HEK293 (cell line): ENCODE data around the gene AQP10.

Experiments used
- CTCF ChIA-PET: fragments of 350-600 bp; formaldehyde crosslinking; extraction: SDS; loops from one replicate; lab custom pipeline; 2021; ENCODE audit warnings: antibody characterized with exemption; lab: Yijun Ruan, JAX
- POLR2A ChIA-PET: fragments of 300-600 bp; formaldehyde crosslinking; extraction: SDS; loops from one replicate; lab custom pipeline; 2020; ENCODE audit warnings: antibody characterized with exemption, inconsistent platforms; lab: Yijun Ruan, JAX
- H3K27ac ChIP-seq: fragments of 200-500 bp; sonication (Bioruptor generic); 2 replicates; pipeline ENCODE4 v1.5.1; 2014; ENCODE audit warnings: low read depth, low read length, control low read depth, inconsistent platforms; ENCODE audit errors: extremely low read depth
- H3K36me3 ChIP-seq, 2 experiments: fragments of 200-500 bp in 1 of 2; sonication (Bioruptor generic) in 1 of 2; 1 replicate in 1 of 2; 2 replicates in 1 of 2; pipeline ENCODE4 v1.5.1; 2014 to 2017; ENCODE audit warnings: inconsistent platforms in 2 of 2, low read length in 2 of 2; ENCODE audit not compliant: control insufficient read depth in 2 of 2, insufficient read depth in 1 of 2
- H3K4me1 ChIP-seq: fragments of 200-500 bp; sonication (Bioruptor generic); 2 replicates; pipeline ENCODE4 v1.5.1; 2014; ENCODE audit warnings: mild to moderate bottlenecking, low read length, inconsistent platforms; ENCODE audit not compliant: control insufficient read depth, insufficient read depth
- H3K4me3 ChIP-seq: 2 replicates; pipeline ENCODE4 v1.5.1; 2011; ENCODE audit warnings: low read depth, mild to moderate bottlenecking, control low read depth, low read length, moderate library complexity
- H3K9me3 ChIP-seq: fragments of 200-500 bp; sonication (Bioruptor generic); 2 replicates; pipeline ENCODE4 v1.5.1; 2014; ENCODE audit warnings: low read depth, low read length, inconsistent platforms; ENCODE audit not compliant: control insufficient read depth, insufficient read depth
- CTCF ChIP-seq: fragments of 450-650 bp; formaldehyde crosslinking; IDR thresholded peaks from 2 replicates; pipeline ENCODE4 v1.5.1; 2016; ENCODE audit warnings: missing biosample characterization, missing genetic modification characterization
- FEZF1 ChIP-seq: fragments of 450-650 bp; formaldehyde crosslinking; IDR thresholded peaks from 2 replicates; pipeline ENCODE4 v1.5.1; 2016; ENCODE audit warnings: missing biosample characterization, missing genetic modification characterization
- GLI2 ChIP-seq: fragments of 450-650 bp; formaldehyde crosslinking; IDR thresholded peaks from 2 replicates; pipeline ENCODE4; 2017; ENCODE audit warnings: missing biosample characterization, missing genetic modification characterization, low read depth, borderline replicate concordance
- HOXC10 ChIP-seq: sonication (generic); formaldehyde crosslinking; IDR thresholded peaks from 2 replicates; pipeline ENCODE4 v1.8.1; 2023; ENCODE audit warnings: mild to moderate bottlenecking, missing genetic modification reagents
- KLF7 ChIP-seq: fragments of 450-650 bp; formaldehyde crosslinking; IDR thresholded peaks from 2 replicates; pipeline ENCODE4 v1.5.1; 2016; ENCODE audit warnings: missing biosample characterization, missing genetic modification characterization, borderline replicate concordance
- SETDB1 ChIP-seq: IDR thresholded peaks from one replicate; pipeline ENCODE4 v1.6.1; 2017; ENCODE audit warnings: mild to moderate bottlenecking, low read length, moderate library complexity, mixed read lengths; ENCODE audit not compliant: insufficient read length
- ZNF10 ChIP-seq: fragments of 450-650 bp; formaldehyde crosslinking; IDR thresholded peaks from 2 replicates; pipeline ENCODE4 v1.5.1; 2017; ENCODE audit warnings: missing biosample characterization, missing genetic modification characterization
- ZNF121 ChIP-seq: fragments of 450-650 bp; formaldehyde crosslinking; IDR thresholded peaks from 2 replicates; pipeline ENCODE4 v1.5.1; 2016; ENCODE audit warnings: missing biosample characterization, missing genetic modification characterization
- ZNF202 ChIP-seq: fragments of 450-650 bp; formaldehyde crosslinking; IDR thresholded peaks from 2 replicates; pipeline ENCODE4 v1.5.1; 2016; ENCODE audit warnings: missing biosample characterization, missing genetic modification characterization, borderline replicate concordance
- ZNF514 ChIP-seq: fragments of 450-650 bp; formaldehyde crosslinking; IDR thresholded peaks from 2 replicates; pipeline ENCODE4 v1.5.1; 2016; ENCODE audit warnings: missing biosample characterization, missing genetic modification characterization
- ZNF626 ChIP-seq: fragments of 450-650 bp; sonication (Bioruptor Pico); formaldehyde crosslinking; IDR thresholded peaks from 2 replicates; pipeline ENCODE4 v1.5.1; 2018; ENCODE audit warnings: missing biosample characterization, missing genetic modification characterization, inconsistent platforms
- ZNF629 ChIP-seq: fragments of 450-650 bp; formaldehyde crosslinking; IDR thresholded peaks from 2 replicates; pipeline ENCODE4 v1.5.1; 2017; ENCODE audit warnings: missing biosample characterization, missing genetic modification characterization
- ZNF654 ChIP-seq: fragments of 450-650 bp; formaldehyde crosslinking; IDR thresholded peaks from 2 replicates; pipeline ENCODE4 v1.5.1; 2016; ENCODE audit warnings: low read depth, missing biosample characterization, missing genetic modification characterization
- ZNF660 ChIP-seq: fragments of 450-650 bp; IDR thresholded peaks from 2 replicates; pipeline ENCODE4 v1.5.1; 2018; ENCODE audit warnings: missing biosample characterization, mild to moderate bottlenecking, missing genetic modification characterization
- ZNF707 ChIP-seq: fragments of 450-650 bp; formaldehyde crosslinking; IDR thresholded peaks from 2 replicates; pipeline ENCODE4 v1.5.1; 2016; ENCODE audit warnings: missing biosample characterization, missing genetic modification characterization
- ZNF837 ChIP-seq: fragments of 450-650 bp; formaldehyde crosslinking; IDR thresholded peaks from 2 replicates; pipeline ENCODE4 v1.5.1; 2016; ENCODE audit warnings: missing biosample characterization, missing genetic modification characterization
- ZSCAN23 ChIP-seq: fragments of 450-650 bp; formaldehyde crosslinking; IDR thresholded peaks from 2 replicates; pipeline ENCODE4 v1.5.1; 2016; ENCODE audit warnings: missing biosample characterization, missing genetic modification characterization
- ZSCAN4 ChIP-seq: fragments of 450-650 bp; formaldehyde crosslinking; IDR thresholded peaks from 2 replicates; pipeline ENCODE4 v1.5.1; 2017; ENCODE audit warnings: missing biosample characterization, missing genetic modification characterization
- TF ChIP-seq, protein P1 (sequence below): fragments of 450-650 bp; formaldehyde crosslinking; IDR thresholded peaks from 2 replicates; pipeline ENCODE4 v1.5.1; 2016; ENCODE audit warnings: missing biosample characterization, missing genetic modification characterization
- TF ChIP-seq, protein P2 (sequence below): fragments of 450-650 bp; formaldehyde crosslinking; IDR thresholded peaks from 2 replicates; pipeline ENCODE4 v1.5.1; 2016; ENCODE audit warnings: missing biosample characterization, missing genetic modification characterization

The AQP10 gene

GRCh38 chr1:154330669-154331068 lies 9.8 kb downstream of the AQP10 start:
- peaks cover 16 to 66% of the 10 kb centered on the region in 2 experiments for H3K36me3 ChIP-seq
- peaks cover 12% of the 10 kb centered on the region for H3K4me1 ChIP-seq
- no peak overlapping the region for H3K4me3 ChIP-seq
- TF ChIP-seq ZNF514 (tag by site-specific recombination) (no peak), ZNF626 (tag by site-specific recombination) (no peak), HOXC10 (no peak), ZNF707 (no peak), ZSCAN23 (tag by site-specific recombination) (no peak), ZNF837 (no peak), FEZF1 (tag by site-specific recombination) (no peak), ZNF202 (tag by site-specific recombination) (no peak), SETDB1 (no peak)
- ChIA-PET POLR2A (no interaction called here), CTCF (interaction anchor here (0.9 to 3.3 kb wide), 3 partner anchors 15 to 216 kb away, joined by 3 to 14 read pairs (median 6); no protein-coding TSS in a partner anchor)
- no peak overlapping the region for H3K27ac ChIP-seq
- H3K9me3 ChIP-seq, result no peaks in the 10 kb centered on the region

DNA sequence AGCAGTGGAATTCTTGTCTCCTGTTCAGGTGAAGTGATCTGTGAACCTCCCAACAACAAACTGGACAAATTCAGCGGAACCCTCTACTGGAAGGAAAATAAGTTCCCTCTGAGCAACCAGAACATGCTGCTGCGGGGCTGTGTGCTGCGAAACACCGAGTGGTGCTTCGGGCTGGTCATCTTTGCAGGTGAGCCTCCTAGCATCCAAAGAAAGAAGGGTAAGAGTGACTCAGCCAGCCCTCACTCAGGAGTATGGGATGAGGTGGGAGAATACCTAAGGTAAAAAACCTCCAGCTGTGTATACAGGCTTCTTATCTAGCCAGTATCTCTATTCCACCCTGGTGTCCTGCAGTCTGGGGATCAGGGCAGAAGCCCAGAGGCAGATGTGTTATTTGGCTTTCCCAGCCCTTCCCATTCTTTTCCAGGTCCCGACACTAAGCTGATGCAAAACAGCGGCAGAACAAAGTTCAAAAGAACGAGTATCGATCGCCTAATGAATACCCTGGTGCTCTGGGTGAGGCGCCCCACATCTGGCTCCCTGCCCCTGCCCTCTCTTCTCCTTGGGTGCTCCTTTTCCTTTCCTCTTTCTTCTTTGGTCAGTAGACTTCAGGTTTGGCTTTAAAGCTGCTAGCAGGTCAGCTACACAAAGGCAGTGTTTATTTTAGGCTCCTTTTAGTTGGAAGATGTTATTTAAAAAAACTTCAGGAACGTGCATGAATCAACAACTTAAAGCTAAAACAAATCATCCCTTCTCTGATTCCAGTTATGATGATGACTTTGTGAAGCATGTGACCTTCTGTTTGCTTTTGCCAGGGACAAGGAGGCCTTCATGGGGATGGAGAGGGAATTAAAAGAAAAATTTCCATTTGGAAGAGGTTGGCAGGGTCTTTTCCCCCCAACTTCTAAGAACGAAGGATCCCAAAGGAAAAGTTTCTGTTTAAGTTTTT lies 13.5 kb downstream of the AQP10 start:
- no peaks in the 10 kb centered on the region for H3K9me3 ChIP-seq
- no peak overlapping the region for H3K27ac ChIP-seq
- ChIA-PET POLR2A (interaction anchor here (0.7 to 1.3 kb wide), 3 partner anchors 57 to 868 kb away, joined by 3 to 5 read pairs (median 5); no protein-coding TSS in a partner anchor), CTCF (interaction anchor here (0.6 to 4.0 kb wide), 51 partner anchors 8 to 1952 kb away, joined by 3 to 68 read pairs (median 4); partner anchors contain the start of genes ATP8B2 and TPM3)
- TF ChIP-seq ZNF10 (tag by site-specific recombination) (0 out of 2 replicates have a peak, but pooled peaks have one; percentile 13), ZSCAN4 (tag by site-specific recombination) (no peak)
- TF ChIP-seq, protein P1, sequence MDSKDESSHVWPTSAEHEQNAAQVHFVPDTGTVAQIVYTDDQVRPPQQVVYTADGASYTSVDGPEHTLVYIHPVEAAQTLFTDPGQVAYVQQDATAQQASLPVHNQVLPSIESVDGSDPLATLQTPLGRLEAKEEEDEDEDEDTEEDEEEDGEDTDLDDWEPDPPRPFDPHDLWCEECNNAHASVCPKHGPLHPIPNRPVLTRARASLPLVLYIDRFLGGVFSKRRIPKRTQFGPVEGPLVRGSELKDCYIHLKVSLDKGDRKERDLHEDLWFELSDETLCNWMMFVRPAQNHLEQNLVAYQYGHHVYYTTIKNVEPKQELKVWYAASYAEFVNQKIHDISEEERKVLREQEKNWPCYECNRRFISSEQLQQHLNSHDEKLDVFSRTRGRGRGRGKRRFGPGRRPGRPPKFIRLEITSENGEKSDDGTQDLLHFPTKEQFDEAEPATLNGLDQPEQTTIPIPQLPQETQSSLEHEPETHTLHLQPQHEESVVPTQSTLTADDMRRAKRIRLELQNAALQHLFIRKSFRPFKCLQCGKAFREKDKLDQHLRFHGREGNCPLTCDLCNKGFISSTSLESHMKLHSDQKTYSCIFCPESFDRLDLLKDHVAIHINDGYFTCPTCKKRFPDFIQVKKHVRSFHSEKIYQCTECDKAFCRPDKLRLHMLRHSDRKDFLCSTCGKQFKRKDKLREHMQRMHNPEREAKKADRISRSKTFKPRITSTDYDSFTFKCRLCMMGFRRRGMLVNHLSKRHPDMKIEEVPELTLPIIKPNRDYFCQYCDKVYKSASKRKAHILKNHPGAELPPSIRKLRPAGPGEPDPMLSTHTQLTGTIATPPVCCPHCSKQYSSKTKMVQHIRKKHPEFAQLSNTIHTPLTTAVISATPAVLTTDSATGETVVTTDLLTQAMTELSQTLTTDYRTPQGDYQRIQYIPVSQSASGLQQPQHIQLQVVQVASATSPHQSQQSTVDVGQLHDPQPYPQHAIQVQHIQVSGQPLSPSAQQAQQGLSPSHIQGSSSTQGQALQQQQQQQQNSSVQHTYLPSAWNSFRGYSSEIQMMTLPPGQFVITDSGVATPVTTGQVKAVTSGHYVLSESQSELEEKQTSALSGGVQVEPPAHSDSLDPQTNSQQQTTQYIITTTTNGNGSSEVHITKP (tag by site-specific recombination), result peak; percentile 57
- H3K36me3 ChIP-seq, result peaks cover 25 to 86% of the 10 kb centered on the region in 2 experiments
- peaks cover under 1% of the 10 kb centered on the region for H3K4me1 ChIP-seq
- no peak overlapping the region for H3K4me3 ChIP-seq

DNA sequence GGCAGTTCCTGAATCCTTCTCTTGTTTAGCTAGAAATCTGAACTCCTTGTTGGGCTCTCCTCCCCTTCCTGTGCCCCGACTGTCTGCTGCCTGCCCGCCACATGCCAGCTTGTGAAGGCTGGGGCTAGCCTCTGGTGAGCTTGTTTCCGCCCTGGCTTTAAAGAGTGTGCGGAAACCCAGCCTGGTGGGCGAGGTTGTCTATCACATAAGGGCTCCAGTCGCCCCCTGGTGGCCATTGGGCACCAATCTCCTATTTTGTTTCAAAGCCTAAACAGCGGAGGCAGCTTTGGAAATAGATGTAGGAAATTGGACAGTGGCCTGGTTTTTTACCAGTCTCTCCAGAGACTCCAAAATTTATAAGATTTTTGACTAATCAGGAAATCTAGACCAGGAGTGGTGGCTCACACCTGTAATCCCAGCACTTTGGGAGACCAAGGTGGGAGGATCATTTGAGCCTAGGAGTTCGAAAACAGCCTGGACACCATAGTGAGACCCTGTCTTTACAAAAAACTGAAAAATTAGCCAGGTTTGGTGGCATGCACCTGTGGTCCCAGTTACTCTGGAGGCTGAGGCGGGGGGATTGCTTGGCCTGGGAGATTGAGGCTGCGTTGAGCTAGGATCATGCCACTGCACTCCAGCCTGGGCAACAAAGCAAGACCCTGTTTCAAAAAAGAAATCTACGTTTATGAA lies 14.3 kb downstream of the AQP10 start:
- Histone ChIP-seq H3K27ac (no peak overlapping the region), H3K4me1 (no peaks in the 10 kb centered on the region), H3K9me3 (no peaks in the 10 kb centered on the region), H3K4me3 (no peak overlapping the region), H3K36me3 (peaks cover 25 to 86% of the 10 kb centered on the region in 2 experiments)
- CTCF ChIA-PET, result interaction anchor here (0.5 to 4.0 kb wide), 51 partner anchors 9 to 1951 kb away, joined by 3 to 68 read pairs (median 4); partner anchors contain the start of genes ATP8B2 and TPM3
- POLR2A ChIA-PET, result interaction anchor here (0.9 to 1.5 kb wide), 3 partner anchors 15 to 136 kb away, joined by 3 to 5 read pairs (median 5); no protein-coding TSS in a partner anchor
- peak; percentile 49 for TF ChIP-seq ZNF654 (tag by site-specific recombination)
- TF ChIP-seq ZNF660 (tag by site-specific recombination), result peak; percentile 76; the same call in 1 of the 2 replicates
- TF ChIP-seq FEZF1 (tag by site-specific recombination), result no peak
- TF ChIP-seq KLF7, result no peak
- TF ChIP-seq ZNF121 (tag by site-specific recombination), result peak; percentile 88; the same call in 1 of the 2 replicates
- peak; percentile 54; the same call in 1 of the 2 replicates for TF ChIP-seq ZSCAN4 (tag by site-specific recombination)
- no peak for TF ChIP-seq ZNF629 (tag by site-specific recombination)
- peak; percentile 44; the same call in 1 of the 2 replicates for TF ChIP-seq CTCF (tag by site-specific recombination)
- no peak for TF ChIP-seq GLI2 (tag by site-specific recombination)
- TF ChIP-seq, protein P2, sequence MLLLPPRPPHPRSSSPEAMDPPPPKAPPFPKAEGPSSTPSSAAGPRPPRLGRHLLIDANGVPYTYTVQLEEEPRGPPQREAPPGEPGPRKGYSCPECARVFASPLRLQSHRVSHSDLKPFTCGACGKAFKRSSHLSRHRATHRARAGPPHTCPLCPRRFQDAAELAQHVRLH (tag by site-specific recombination), result no peak
